GM12801 (cell line): ENCODE measurements around the gene EFHC1.

Experiments
- CTCF ChIP-seq: IDR thresholded peaks from one replicate; pipeline ENCODE4 v1.5.1; 2011; ENCODE audit warnings: control low read depth; ENCODE audit not compliant: insufficient read length; ENCODE audit errors: extremely low read depth

The EFHC1 gene

GRCh38 chr6:52555518-52556233 is 135.5 kb downstream of the EFHC1 start:
- TF ChIP-seq CTCF = no peak

GRCh38 chr6:52557389-52558265 is 137.5 kb downstream of the EFHC1 start:
- no peak for TF ChIP-seq CTCF

- TF ChIP-seq CTCF = no peak
Measured at GRCh38 chr6:52558266-52559000, 138.3 kb downstream of the EFHC1 start.

GRCh38 chr6:52560462-52560861 is 140.3 kb downstream of the EFHC1 start:
- no peak for TF ChIP-seq CTCF

- TF ChIP-seq CTCF = no peak
Measured at GRCh38 chr6:52562911-52563310, 142.8 kb downstream of the EFHC1 start.

GRCh38 chr6:52564856-52565255 is 144.7 kb downstream of the EFHC1 start:
- TF ChIP-seq CTCF = no peak

GRCh38 chr6:52566201-52566600 is 146.1 kb downstream of the EFHC1 start:
- no peak for TF ChIP-seq CTCF
